ENCODE measurements around the gene ALX3. TPM values are rescaled to one million over a fixed set of nuclear protein-coding genes. Genes with fewer than 3 reads are reported as not detected.

The ALX3 gene
- not detected in 2 replicates for total RNA-seq (2014; rRNA removed; shearing (Covaris generic))

- no peak for DNase-seq (ENCODE audit: low spot score)
Measured at GRCh38 chr1:110070671-110071242, at the start of gene ALX3. ALX3 (minus strand) TSS chr1:110070672; CDS start chr1:110070612, 60 bp downstream.

- DNase-seq (ENCODE audit: low spot score), result no peak
Measured at GRCh38 chr1:110119843-110120242, 49.4 kb upstream of the ALX3 start.

GRCh38 chr1:110118636-110119396 lies 48.3 kb upstream of the ALX3 start:
- no peak for DNase-seq (ENCODE audit: low spot score)

- no peak for DNase-seq (ENCODE audit: low spot score)
Measured at GRCh38 chr1:110114784-110115183, 44.3 kb upstream of the ALX3 start.

- no peak for DNase-seq (ENCODE audit: low spot score)
Measured at GRCh38 chr1:110114173-110114572, 43.7 kb upstream of the ALX3 start.

- DNase-seq (ENCODE audit: low spot score), result no peak
Measured at GRCh38 chr1:110113551-110113950, 43.1 kb upstream of the ALX3 start.

GRCh38 chr1:110112656-110113055 lies 42.2 kb upstream of the ALX3 start:
- no peak for DNase-seq (ENCODE audit: low spot score)

GRCh38 chr1:110112143-110112542 lies 41.7 kb upstream of the ALX3 start, which contains the start of gene UBL4B:
UBL4B (plus strand) TSS chr1:110112443; CDS start chr1:110112535, 92 bp downstream.
- no peak for DNase-seq (ENCODE audit: low spot score)

- DNase-seq (ENCODE audit: low spot score), result no peak
Measured at GRCh38 chr1:110111081-110111480, 40.6 kb upstream of the ALX3 start.

- no peak for DNase-seq (ENCODE audit: low spot score)
Measured at GRCh38 chr1:110107867-110108469, 37.5 kb upstream of the ALX3 start.

GRCh38 chr1:110106013-110106941 lies 35.8 kb upstream of the ALX3 start:
- DNase-seq (ENCODE audit: low spot score), result peak; percentile 71

GRCh38 chr1:110102081-110102480 lies 31.6 kb upstream of the ALX3 start:
- DNase-seq (ENCODE audit: low spot score), result no peak

- no peak for DNase-seq (ENCODE audit: low spot score)
Measured at GRCh38 chr1:110100335-110100734, 29.9 kb upstream of the ALX3 start.

GRCh38 chr1:110098222-110099026 lies 28.0 kb upstream of the ALX3 start:
- no peak for DNase-seq (ENCODE audit: low spot score)

GRCh38 chr1:110097507-110098221 lies 27.2 kb upstream of the ALX3 start:
- no peak for DNase-seq (ENCODE audit: low spot score)

- no peak for DNase-seq (ENCODE audit: low spot score)
Measured at GRCh38 chr1:110094931-110095654, 24.6 kb upstream of the ALX3 start.

- no peak for DNase-seq (ENCODE audit: low spot score)
Measured at GRCh38 chr1:110092991-110093390, 22.5 kb upstream of the ALX3 start.

- no peak for DNase-seq (ENCODE audit: low spot score)
Measured at GRCh38 chr1:110091791-110092190, 21.3 kb upstream of the ALX3 start.

- DNase-seq (ENCODE audit: low spot score), result no peak
Measured at GRCh38 chr1:110091381-110091780, 20.9 kb upstream of the ALX3 start.
